IPS-18c (cell line): ENCODE data around the gene ZMAT3.
"Not testable (repeated sequence)": the region's sequence is repeated elsewhere in the genome, so short reads cannot be mapped to it uniquely, and the experiment has no call there.

Source experiments
- H3K4me3 ChIP-seq: 2 replicates; pipeline ENCODE4 v1.7.0; 2013; ENCODE audit warnings: low read depth, mild to moderate bottlenecking, low read length, moderate library complexity; ENCODE audit not compliant: insufficient read depth
- H3K9me3 ChIP-seq: one replicate; pipeline ENCODE4 v1.6.1; 2013; ENCODE audit warnings: mild to moderate bottlenecking, low read length, moderate library complexity; ENCODE audit not compliant: control insufficient read depth, insufficient read depth

ZMAT3 gene, protein sequence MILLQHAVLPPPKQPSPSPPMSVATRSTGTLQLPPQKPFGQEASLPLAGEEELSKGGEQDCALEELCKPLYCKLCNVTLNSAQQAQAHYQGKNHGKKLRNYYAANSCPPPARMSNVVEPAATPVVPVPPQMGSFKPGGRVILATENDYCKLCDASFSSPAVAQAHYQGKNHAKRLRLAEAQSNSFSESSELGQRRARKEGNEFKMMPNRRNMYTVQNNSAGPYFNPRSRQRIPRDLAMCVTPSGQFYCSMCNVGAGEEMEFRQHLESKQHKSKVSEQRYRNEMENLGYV

DNA sequence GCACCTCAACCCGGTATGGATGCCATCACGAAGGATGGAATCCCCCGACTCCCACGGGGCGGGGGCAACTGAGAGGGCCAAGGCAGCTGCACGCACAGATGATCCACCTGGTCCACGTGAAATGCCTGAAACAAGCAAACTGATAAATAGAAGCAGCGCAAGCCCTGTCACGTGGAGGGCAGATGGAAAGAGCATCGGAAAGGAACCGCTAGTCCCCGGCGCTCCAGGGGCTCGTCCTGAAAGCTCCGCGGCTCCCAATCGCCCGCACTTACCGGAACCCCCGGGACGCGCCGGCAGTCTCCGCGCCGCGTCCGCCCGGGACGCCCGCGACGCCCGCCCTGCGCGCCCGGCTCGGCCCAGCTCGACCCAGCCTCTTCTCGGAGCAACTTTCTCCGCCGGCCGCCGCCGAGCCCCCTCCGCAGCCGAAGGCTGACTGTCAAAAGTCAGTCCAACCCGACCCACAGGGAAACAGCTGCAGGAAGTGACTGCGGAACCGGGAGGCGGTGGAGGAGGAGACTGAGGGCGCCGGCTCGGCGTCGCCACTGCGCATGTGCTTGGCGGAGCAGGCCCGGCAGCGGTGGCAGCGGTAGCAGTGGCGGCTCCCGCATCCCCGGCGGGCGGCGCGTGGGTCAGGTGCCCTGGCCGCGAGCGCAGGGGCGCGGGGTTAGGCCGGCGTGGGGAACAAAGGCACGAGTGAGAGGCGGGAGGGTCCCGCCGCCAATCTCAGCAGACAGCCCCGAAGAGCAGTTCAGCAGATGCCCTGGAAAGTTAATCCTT, at the start of gene ZMAT3:
Gene ZMAT3, minus strand, starts transcription at position 487 of the 777 bp plus-strand sequence. CDS start 4,057 bp downstream, outside the sequence.
- H3K9me3 ChIP-seq: no peaks in the 10 kb centered on the region
- H3K4me3 ChIP-seq: peak within 1 kb of the TSS; percentile 76

DNA sequence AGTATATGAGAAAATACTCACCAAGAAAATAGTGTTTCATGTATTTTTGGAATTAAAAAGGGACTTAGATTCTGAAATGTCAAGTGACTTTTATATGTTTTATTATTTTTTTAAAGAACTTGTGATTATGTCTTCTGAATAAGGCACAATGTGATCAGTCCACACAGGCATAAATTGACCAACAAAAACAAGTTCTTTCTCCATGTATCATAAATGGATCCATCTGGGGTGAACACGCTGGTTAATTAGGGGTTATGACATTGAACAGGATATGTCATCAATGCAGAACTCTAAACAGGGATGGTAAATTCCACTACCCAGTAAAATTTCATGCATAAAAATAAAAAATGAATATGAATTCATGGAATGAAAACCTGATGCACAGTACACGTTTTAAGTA, 45.2 kb upstream of the ZMAT3 start:
- H3K4me3 ChIP-seq: no peak overlapping the region
- no peaks in the 10 kb centered on the region for H3K9me3 ChIP-seq

GRCh38 chr3:179115444-179115843, 43.8 kb upstream of the ZMAT3 start:
- H3K4me3 ChIP-seq, H3K9me3 ChIP-seq: not testable (repeated sequence)

- no peak overlapping the region for H3K4me3 ChIP-seq
- H3K9me3 ChIP-seq: peaks cover 3% of the 10 kb centered on the region
Measured at GRCh38 chr3:179113903-179114302, 42.3 kb upstream of the ZMAT3 start.

DNA sequence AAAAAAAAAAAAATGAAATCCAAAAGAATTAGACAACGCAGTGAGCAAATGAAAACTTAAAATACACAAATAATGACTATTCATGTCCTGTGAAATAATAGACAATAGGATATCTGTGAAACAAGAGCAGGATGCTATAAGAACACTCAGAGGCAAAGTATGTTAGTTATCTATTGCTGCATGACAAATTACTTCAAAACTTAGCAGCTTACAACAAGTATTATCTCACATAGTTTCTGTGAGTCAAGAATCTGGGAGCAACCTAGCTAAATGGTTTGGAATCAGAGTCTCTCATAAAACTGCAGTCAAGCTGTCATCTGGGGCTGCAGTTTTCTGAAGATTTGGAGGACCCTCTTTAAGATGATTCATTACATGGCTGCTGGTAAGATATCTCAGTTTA, 36.5 kb upstream of the ZMAT3 start:
- H3K4me3 ChIP-seq: no peak overlapping the region

DNA sequence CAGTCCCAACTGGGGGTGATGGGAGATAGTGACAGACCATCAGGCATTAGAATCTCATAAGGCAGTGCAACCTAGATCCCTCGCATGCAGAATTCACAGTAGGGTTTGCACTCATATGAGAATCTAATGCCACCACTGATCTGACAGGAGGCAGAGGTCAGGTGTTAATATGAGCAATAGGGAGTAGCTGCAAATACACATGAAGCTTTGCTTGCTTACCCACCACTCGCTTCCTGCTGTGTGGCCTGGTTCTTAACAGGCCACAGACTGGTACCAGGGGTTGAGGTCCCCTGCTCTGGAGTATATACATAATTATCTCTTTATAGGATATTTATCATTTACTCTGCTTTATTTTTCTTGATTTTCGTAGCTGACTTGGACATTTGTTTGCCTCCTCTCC, 36.0 kb upstream of the ZMAT3 start:
- Histone ChIP-seq H3K4me3 (no peak overlapping the region), H3K9me3 (peaks cover 3% of the 10 kb centered on the region)

More for the DNA sequence above, 36.5 kb upstream of the ZMAT3 start:
- peaks cover 3% of the 10 kb centered on the region for H3K9me3 ChIP-seq

GRCh38 chr3:179105881-179106280, 34.3 kb upstream of the ZMAT3 start:
- Histone ChIP-seq H3K4me3 (no peak overlapping the region), H3K9me3 (peaks cover 3% of the 10 kb centered on the region)

- Histone ChIP-seq H3K9me3 (no peaks in the 10 kb centered on the region), H3K4me3 (no peak overlapping the region)
Measured at GRCh38 chr3:179100652-179101051, 29.0 kb upstream of the ZMAT3 start.

DNA sequence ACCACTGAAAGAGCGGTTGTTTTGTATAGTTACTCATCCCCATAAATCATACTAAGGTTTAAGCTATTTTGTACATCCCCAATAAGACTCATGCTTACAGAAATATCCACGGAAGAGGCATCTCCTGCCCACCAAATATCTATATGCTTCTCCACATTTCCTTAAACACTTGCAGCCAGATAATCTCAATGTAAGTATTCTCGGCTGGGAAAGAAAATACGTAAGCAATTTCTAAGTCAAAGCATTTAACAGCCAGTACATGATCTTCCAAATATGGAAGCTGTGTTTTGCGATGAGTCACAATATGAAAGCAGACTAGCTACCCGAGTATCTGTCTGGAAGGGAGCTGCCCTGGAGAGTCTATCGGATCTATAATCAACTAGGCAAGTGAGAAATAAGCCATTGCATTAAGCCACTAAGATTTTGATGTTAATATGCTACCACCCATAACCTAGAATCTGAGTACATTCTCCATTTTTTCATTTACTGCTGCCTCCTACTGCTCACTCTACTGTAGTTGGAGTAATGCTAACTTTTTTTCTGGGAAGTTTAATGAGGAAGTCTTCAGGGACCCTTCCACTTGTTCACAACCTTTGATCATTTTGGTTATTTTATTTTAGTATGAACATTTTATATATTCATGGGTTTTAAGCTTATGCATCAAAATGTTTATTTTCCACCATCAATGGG, 26.9 kb upstream of the ZMAT3 start:
- Histone ChIP-seq H3K9me3 (no peaks in the 10 kb centered on the region), H3K4me3 (no peak overlapping the region)

DNA sequence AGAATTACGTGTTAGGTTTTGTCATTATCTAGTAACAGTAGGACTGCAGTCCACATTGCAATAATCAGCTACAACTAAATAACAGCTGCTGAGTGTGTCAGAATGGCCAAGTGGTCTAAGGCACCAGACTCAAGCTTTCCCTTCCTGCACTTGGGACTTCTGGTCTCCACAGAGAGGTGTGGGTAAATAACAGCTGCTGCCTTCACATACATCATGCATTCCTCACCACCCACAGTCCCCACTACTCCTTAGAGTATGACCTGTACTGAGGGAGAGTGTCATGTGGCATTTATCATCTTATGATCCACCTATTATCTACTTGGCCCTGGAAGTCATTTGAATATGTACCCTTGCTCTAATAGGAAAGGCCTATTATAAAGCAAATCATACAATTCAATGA, 22.2 kb upstream of the ZMAT3 start:
- no peaks in the 10 kb centered on the region for H3K9me3 ChIP-seq
- H3K4me3 ChIP-seq: no peak overlapping the region

DNA sequence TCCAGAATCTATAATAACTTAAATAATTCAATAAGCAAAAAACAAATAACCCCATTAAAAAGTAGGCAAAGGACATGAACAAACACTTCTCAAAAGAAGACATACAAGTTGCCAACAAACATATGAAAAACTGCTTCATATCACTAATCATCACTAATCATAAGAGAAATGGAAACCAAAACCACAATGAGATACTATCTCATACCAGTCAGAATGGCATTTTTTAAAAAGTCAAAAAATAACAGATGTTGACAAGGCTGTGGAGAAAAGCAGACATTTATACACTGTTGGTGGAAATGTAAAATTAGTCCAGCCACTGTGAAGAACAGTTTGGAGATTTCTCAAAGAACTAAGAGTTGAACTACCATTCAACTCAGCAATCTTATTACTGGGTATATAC, 19.5 kb upstream of the ZMAT3 start:
- H3K9me3 ChIP-seq: no peaks in the 10 kb centered on the region

GRCh38 chr3:179088306-179088705, 16.7 kb upstream of the ZMAT3 start:
- Histone ChIP-seq H3K4me3 (0 out of 2 replicates have a peak overlapping the region, but pooled peaks have one; percentile 9), H3K9me3 (no peaks in the 10 kb centered on the region)

More for the DNA sequence above, 19.5 kb upstream of the ZMAT3 start:
- no peak overlapping the region for H3K4me3 ChIP-seq

DNA sequence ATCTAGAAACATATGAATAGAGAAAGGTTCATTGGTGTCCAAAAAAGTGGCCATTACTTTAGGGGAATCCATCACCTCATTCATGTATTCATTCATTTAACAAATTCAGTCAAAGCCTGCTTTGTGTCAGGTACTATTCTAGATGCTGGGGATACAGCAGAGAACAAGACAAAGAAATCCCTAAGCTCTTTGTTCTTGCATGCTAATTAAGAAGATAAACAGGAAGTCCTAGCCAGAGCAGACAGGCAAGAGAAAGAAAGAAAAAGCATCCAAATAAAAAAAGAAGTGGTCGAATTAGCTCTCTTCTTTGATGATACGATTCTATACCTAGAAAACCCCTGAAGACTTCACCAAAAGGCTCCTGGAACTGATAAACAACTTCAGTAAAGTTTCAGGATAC, 12.4 kb upstream of the ZMAT3 start:
- H3K9me3 ChIP-seq: no peaks in the 10 kb centered on the region
- H3K4me3 ChIP-seq: no peak overlapping the region

DNA sequence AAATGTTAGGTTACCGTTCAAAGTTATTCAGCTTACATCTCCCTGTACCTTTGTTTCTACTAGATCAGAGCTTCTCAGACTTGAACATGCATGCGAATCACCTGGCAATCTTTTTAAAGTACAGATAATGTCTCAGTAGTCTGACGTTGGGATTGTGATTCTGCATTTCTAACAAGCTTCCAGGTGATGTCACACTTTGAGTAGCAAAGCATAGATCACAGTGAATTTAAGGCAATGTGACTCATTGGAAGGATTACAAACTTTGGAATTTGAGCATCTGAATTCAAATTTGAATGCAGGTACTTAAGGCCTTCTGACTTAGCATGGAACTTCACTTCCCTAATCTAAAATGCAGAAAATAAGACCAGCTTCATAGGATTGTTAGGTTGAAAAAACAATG, 10.8 kb upstream of the ZMAT3 start:
- Histone ChIP-seq H3K4me3 (no peak overlapping the region), H3K9me3 (no peaks in the 10 kb centered on the region)

GRCh38 chr3:179081885-179082284, 10.3 kb upstream of the ZMAT3 start:
- no peak overlapping the region for H3K4me3 ChIP-seq

DNA sequence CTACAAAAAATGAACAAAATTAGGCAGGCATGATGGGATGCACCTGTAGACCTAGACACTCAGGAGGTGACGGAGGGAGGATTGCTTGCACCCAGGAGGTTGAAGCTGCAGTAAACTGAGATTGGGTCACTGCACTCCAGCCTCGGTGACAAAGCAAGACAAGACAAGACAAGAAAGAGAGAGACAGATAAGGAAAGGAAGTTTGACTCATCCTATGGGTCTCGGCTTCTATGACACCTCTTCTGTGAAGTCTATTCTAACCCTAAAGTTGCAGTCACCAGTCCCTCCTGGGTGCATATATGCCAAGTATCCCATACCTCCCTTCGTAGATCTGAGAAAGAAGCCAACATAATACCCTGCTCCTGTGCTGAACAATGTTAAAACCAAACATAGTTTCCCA, 7.9 kb upstream of the ZMAT3 start:
- Histone ChIP-seq H3K9me3 (no peaks in the 10 kb centered on the region), H3K4me3 (no peak overlapping the region)

More at GRCh38 chr3:179081885-179082284, 10.3 kb upstream of the ZMAT3 start:
- no peaks in the 10 kb centered on the region for H3K9me3 ChIP-seq

DNA sequence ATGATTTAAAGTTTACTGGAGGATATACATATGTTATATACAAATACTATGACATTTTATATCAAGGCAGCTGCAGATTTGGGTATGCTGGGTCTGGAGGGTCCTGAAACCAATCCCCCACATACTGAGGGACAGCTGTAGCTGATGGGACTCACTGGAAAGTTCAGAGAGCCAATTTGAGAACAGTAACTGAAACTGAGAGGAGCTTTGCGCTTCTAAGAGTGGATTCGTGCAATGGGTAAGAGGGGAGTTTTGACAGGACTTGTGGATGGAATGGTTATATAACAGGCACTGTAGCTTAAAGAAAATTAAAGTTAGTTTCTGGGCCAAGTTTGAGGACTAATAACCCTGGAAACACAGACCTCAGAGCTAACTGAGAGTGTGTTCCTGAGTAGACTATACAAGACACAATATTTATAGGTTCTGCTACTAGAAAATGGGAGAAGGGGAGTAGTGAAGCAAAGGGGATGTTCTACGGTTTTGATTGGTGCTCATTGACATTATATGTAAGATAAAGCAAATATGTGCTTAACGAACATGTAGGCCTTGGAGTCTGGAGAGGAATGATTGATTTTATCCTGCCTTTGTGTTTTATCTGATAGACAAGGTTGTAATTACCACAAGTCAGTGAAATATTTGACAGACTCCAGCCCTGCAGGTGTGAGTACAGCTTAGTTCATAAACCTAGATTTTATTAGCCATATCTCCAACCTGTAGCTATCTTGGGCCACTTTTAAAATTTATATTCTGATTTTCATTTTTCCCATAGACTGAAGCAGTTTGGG, 4.8 kb upstream of the ZMAT3 start:
- Histone ChIP-seq H3K9me3 (no peaks in the 10 kb centered on the region), H3K4me3 (no peak overlapping the region)
